ENCODE results near the gene VAMP2.
A peak's percentile ranks its signal among the peaks of the same experiment; 100 is the strongest.

GRCh38 chr17:8110456-8110804, 52.3 kb downstream of the VAMP2 start:
- TF ChIP-seq EZH2 (IDR thresholded peaks at IDR 0.05; ENCODE audit: low read depth) (no peak), CTCF (conservative IDR thresholded peaks at IDR 0.05) (peak; percentile 14; the same call in 1 of the 2 replicates)

Measured in PC-9 (cell line).